GM18505 (cell line): ENCODE measurements around the gene NRXN3.

Experiments
- ATAC-seq: cut with Tn5 transposase; IDR thresholded peaks from one replicate; pipeline ENCODE4 v1.9.1; 2021; ENCODE audit not compliant: unreplicated experiment
- POLR2A ChIP-seq: IDR thresholded peaks from 4 replicates; pipeline ENCODE4 v1.6.1; 2011; ENCODE audit warnings: borderline replicate concordance; ENCODE audit not compliant: insufficient read depth, insufficient read length; ENCODE audit errors: extremely low read depth

NRXN3 gene

GRCh38 chr14:79448960-79449359 is 1278.8 kb downstream of the NRXN3 start:
- no peak for TF ChIP-seq POLR2A

GRCh38 chr14:79451601-79452000 is 1281.4 kb downstream of the NRXN3 start:
- TF ChIP-seq POLR2A = no peak
- no peak for ATAC-seq

More at GRCh38 chr14:79448960-79449359, 1278.8 kb downstream of the NRXN3 start:
- no peak for ATAC-seq

DNA sequence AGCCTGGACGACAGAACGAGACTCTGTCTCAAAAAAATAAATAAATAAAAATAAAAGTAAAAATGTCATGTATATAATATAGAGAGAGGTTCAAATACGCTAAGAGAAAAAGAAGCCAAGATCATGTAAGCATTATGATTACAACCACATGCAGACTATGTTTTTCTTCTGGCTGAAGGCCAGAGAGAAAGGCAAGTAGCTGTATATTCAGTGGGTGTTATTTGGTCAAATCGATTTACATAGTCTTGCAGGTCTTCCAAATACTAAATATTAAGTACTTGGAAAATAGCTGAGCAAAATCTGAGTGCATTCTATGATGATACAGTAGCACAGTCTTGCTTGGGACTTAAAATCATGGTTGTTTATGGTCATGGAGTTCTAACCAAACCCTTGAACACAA is 1283.1 kb downstream of the NRXN3 start:
- TF ChIP-seq POLR2A = no peak
- ATAC-seq = no peak

DNA sequence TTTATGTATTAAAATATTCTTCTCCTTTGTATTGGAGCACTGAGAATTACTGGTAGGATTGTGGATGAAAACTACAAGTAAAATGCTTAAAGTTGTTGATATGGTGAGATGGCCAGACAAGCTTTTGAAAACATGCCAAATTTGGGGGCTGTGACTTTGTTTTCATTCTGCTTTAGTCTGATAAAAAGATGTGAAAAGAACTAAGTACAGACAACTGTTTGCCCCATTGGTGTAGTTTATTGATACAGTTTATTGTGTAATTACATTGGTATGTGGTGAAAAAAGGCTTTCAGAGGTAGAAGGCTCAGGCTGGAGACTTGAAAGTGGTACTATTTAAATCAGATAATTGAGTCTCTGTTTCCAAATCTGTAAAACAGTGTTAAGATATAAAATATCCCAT is 1294.3 kb downstream of the NRXN3 start:
- TF ChIP-seq POLR2A = no peak
- no peak for ATAC-seq

DNA sequence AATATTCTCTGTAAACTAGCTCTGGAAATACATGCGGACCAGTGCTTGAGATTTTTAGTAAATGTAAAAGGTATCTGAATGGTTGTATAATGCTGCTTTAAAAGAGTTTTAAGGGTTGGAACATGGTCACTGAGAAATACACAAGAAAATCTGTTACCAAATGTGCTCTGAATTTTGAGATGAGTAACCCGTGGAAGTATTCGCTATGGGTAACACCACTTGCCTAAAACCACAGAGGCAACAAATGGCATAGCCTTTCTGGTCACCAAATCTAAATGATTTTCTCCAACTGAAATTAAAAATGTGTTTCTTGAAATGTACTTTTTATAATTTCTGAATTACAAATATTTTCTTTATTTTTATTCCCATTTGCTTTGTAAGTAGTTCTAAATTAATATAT is 1295.5 kb downstream of the NRXN3 start:
- no peak for ATAC-seq
- TF ChIP-seq POLR2A = no peak

- no peak for TF ChIP-seq POLR2A
- ATAC-seq = no peak
These were observed 1296.9 kb downstream of the NRXN3 start for GRCh38 chr14:79466938-79467527.

GRCh38 chr14:79467835-79468234 is 1297.7 kb downstream of the NRXN3 start:
- ATAC-seq = no peak
- no peak for TF ChIP-seq POLR2A

GRCh38 chr14:79468486-79468885 is 1298.3 kb downstream of the NRXN3 start:
- no peak for ATAC-seq
- TF ChIP-seq POLR2A = no peak

DNA sequence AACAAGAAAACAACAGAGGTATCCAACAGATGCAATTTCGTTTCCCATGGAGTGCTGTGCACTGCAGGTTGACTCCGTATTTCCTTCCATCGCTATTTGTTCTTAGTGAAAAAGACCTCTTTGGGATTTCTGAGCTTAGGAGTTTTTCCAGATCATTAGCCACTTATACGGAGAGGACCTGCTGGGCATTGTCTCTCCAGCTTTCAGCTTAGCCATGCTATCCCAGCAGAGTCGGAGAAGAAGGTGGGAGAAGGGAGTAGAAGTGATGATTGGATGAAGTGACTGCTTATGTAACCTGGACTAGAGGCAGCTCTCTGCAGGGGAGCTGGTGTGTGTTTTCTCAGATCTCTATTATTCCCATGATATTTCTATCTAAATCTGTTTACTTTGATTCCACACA is 1303.5 kb downstream of the NRXN3 start:
- TF ChIP-seq POLR2A = no peak

DNA sequence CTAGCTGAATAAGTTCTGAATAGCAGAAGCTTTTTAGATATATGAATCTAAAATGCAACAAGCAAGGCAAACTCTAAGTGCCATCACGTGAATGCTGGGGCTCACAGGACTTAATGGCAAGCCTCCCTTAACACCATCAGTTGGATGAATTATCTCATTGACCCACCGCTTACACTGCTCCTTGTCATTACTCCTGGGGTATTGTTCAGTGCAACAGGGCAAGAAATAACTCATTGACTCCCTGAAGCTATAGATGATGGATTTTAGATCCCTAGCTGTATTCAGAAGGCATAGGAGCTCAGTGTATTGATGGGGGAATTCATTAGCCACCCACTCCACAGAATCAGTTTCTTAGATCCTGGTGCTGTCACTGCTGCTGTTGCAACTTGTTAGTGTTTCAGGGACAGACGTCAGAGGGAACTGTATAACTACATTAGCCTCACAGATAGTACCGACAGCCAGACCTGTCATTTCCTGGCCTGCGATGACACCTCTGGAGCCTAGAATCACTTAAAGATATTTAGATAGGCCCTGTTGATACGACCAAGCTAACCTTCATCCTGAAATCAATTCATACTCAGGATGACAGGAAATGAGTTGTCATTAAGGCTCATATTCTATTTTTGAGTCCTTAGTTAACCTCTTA is 1305.8 kb downstream of the NRXN3 start:
- no peak for ATAC-seq

More for the DNA sequence above, 1303.5 kb downstream of the NRXN3 start:
- ATAC-seq = no peak

DNA sequence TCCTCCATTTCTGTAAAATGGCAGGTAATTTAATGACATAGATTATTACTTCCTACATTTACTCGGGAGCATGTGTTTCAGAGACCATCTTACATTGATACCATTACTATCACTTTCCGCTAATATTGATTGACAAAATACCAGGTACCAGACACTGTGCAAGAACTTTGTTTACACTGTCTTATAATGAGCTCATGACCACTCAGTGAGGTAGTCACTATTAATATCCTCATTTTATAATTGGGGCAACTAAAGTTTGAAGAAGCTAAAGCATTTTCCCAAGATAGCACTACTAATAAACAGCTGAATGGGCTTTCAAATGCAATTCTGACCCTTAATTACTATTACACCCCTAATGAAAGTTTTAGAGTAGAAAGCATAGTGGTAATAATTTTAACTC is 1306.4 kb downstream of the NRXN3 start:
- TF ChIP-seq POLR2A = no peak
- ATAC-seq = no peak

More for the DNA sequence above, 1305.8 kb downstream of the NRXN3 start:
- TF ChIP-seq POLR2A = no peak

- no peak for ATAC-seq
- TF ChIP-seq POLR2A = no peak
These were observed 1310.0 kb downstream of the NRXN3 start for GRCh38 chr14:79480212-79480611.

GRCh38 chr14:79482825-79483224 is 1312.7 kb downstream of the NRXN3 start:
- no peak for TF ChIP-seq POLR2A
- no peak for ATAC-seq

DNA sequence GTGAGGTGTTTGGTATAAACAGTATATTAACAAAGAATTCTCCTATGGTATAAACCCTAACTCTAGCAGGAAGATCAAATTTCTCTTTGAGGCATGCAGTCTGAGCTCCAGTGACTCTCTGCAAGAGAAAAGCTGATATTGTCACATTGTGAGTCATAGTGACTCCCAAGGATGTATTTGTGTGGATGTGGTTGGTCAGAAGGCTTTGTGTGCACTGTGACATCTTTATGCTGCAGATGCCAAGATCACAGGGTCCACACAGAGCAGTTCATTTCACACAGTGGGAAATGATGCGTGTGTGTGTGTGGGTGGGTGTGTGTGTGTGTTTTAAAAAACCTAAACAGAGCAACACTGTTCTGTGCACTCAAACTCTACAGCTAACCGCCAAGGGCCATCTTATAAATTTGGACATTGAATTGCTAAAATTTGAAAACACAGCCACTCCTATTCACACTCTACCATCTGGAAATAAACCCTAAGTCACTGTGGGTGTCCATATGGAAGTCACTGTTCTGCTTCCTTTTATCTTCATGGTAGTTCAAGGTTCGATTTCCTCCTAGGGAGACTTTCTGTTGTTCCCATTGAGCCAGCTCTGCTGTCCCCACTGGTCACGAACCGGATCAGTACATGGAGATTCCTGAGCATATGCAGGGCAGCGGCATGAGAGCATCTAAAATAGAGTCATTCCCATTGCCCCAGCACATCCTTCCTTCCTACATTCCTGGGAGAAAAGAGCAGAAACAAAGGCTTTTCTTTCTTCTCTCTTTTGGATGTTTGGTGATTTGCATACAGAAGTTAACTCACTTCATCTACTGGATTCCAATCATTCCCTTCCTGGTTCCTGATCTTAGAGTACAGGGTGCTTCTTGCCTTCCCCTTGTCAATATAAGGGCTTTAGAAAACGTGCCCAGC is 1313.6 kb downstream of the NRXN3 start:
- ATAC-seq = no peak
- TF ChIP-seq POLR2A = no peak

DNA sequence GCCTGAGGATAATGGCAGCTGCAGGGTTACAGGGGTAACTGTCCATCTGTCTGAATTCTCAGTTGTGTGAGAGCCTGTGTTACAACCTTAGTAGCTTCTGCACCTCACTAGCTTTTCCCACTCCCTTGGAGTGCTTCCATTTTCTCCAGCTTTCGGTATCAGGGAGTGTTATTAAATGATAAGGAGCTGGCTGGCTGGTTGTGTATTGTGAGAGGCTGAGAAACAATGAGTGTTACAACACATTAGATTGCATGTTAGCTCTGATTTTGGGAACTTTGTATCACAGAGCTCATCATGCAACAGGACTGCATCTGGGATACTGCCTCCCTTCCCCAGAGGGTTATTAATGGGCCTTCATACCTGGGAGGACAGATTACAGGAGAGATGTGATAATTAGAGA is 1317.5 kb downstream of the NRXN3 start:
- ATAC-seq = no peak
- no peak for TF ChIP-seq POLR2A

- ATAC-seq = no peak
- no peak for TF ChIP-seq POLR2A
These were observed 1321.0 kb downstream of the NRXN3 start for GRCh38 chr14:79491161-79491560.
